Measurements from ENCODE around the gene ATP8B4. TPM values are rescaled to one million over a fixed set of nuclear protein-coding genes. Genes with fewer than 3 reads are reported as not detected.

Gene ATP8B4
- total and polyA plus RNA-seq, 2 of the 8 experiments (the other 6 are each of a cell fraction or from before 2014, with no cell fraction given): 0.17 to 0.24 TPM

GRCh38 chr15:50057905-50058639, 61.0 kb downstream of the ATP8B4 start (continued):
- TF ChIP-seq CHD7 (IDR thresholded peaks at IDR 0.05; ENCODE audit: insufficient replicate concordance, low read length) (no peak), SUZ12 (IDR thresholded peaks at IDR 0.05; ENCODE audit: low read length) (no peak), E2F6 (IDR thresholded peaks at IDR 0.05) (no peak), POLR2AphosphoS5 (IDR thresholded peaks at IDR 0.05; ENCODE audit: low read depth, low read length) (no peak), HDAC6 (IDR thresholded peaks at IDR 0.05; ENCODE audit: low read depth, low read length) (no peak), BACH1 (IDR thresholded peaks at IDR 0.05; ENCODE audit: low read length) (no peak), EGR1 (IDR thresholded peaks at IDR 0.05; ENCODE audit: borderline replicate concordance, low read depth, low read length) (no peak), JUND (IDR thresholded peaks at IDR 0.05; ENCODE audit: low read length) (no peak), CBX5 (IDR thresholded peaks at IDR 0.05; ENCODE audit: low read depth, low read length) (no peak), SIX5 (IDR thresholded peaks at IDR 0.05; ENCODE audit: low read depth, low read length) (no peak), CREB1 (IDR thresholded peaks at IDR 0.05) (no peak)
